HT1080 (cell line): Measurements from ENCODE around the gene GNB5. TPM values are rescaled to one million over a fixed set of nuclear protein-coding genes. Genes with fewer than 3 reads are reported as not detected.
"Not testable (repeated sequence)": the region's sequence is repeated elsewhere in the genome, so short reads cannot be mapped to it uniquely, and the experiment has no call there.

Source experiments
- DNase-seq: peaks from one replicate; pipeline ENCODE4 v3.0.0-alpha.2; 2015; ENCODE audit warnings: low read depth
- total RNA-seq: library from RNA; depleted of rRNA; stranded (reverse); fragments of >200 nt; shearing (Covaris generic); gene quantifications from 2 replicates; pipeline ENCODE4 v1.2.3, GENCODE V29; 2014

The GNB5 gene
- total RNA-seq, 1 experiment from 2014 or later = 46.3 TPM

DNA sequence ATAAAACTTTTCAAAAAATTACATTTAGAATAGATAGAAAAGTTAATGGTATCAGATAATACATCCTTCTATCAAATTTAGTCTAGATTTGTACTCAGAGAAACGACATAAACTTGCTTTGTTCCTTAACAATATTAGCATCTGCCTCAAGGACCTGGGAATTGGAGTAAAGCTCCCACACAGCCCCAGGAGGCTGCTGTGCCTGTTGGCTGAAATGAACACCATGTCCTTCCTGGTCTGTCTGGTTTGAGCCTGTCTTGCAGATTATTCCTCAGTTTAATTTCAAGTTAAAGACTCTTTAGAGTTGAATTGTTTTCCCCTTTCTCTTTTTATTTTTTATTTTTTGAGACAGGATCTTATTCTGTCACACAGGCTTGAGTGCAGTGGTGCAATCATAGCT lies 19.4 kb downstream of the GNB5 start:
- DNase-seq = no peak

DNA sequence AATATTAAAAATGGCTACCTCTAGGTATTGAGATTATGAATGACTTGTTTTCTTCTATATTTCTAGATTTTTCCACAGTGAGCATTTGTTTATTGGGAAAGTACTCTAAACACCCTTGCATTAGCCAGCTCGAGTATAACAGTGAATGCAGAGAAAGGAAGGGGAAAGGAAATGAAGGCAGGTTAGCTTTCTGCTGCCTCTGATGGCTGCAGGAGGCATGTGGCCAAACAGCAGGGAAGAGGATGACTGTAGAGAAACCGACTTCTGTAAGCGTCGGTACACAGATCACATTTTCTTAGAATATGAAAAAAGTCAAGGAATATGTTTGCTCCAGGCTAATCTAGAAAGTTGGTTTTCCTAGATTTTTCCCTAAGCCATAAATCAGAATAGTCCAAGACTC lies 19.8 kb downstream of the GNB5 start:
- DNase-seq = no peak

- DNase-seq = not testable (repeated sequence)
Measured at GRCh38 chr15:52170199-52170598, 21.0 kb downstream of the GNB5 start.

DNA sequence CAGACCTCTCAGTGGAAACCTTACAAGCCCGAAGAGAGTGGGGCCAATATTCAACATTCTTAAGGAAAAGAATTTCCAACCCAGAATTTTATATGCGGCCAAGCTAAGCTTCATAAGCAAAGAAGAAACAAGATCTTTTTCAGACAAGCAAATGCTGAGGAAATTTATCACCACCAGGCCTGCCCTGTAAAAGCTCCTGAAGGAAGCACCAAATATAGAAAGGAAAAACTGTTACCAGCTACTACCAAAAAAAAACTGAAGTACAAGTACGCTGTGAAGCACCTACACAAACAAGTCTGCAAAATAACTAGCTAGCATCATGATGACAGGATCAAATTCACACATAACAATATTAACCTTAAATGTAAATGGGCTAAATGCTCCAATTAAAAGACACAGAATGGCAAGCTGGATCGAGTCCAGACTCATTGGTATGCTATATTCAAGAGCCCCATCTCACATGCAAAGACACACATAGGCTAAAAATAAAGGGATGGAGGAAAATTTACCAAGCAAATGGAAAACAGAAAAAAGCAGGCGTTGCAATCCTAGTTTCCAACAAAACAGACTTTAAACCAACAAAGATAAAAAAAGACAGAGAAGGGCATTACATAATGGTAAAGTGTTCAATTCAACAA lies 25.6 kb downstream of the GNB5 start:
- not testable (repeated sequence) for DNase-seq

- no peak for DNase-seq
Measured at GRCh38 chr15:52164631-52165265, 26.4 kb downstream of the GNB5 start.

- no peak for DNase-seq
Measured at GRCh38 chr15:52163321-52164190, 27.6 kb downstream of the GNB5 start.

DNA sequence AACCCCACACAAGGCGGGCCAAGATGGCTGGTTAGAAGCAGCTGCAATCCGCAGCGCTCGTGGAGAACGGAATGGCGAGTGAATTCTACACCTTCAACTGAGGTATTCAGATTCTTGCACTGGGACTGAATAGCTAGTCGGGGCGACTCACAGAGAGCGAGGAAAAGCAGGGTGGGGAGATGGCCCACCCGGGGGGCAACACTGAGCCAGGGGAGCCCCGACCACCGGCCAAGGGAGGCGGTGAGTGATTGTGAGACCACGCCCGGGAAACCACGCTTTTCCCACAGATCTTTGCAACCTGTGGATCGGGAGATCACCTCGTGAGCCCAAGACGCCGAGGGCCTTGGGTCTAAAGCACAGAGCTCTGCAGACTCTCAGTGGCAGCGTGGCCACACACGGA lies 28.3 kb downstream of the GNB5 start:
- no peak for DNase-seq

DNA sequence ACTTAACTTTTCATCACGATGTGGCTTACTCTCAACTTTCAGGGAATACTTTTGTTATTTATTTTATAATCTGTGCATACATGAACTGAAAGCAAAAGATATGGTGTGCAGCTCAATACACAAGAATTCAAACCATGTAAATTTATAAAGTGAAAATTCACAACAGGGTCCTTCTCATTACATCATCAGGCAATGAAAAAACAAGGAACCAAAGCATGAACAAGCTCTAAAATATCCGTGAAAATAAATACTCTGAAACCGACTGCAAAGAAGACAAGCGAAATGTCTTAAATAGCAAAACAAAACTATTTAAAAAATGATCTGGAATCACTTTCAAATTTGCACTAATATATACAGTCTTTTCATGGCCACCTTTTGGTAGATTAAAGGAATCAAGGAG lies 28.9 kb downstream of the GNB5 start:
- DNase-seq = no peak

DNA sequence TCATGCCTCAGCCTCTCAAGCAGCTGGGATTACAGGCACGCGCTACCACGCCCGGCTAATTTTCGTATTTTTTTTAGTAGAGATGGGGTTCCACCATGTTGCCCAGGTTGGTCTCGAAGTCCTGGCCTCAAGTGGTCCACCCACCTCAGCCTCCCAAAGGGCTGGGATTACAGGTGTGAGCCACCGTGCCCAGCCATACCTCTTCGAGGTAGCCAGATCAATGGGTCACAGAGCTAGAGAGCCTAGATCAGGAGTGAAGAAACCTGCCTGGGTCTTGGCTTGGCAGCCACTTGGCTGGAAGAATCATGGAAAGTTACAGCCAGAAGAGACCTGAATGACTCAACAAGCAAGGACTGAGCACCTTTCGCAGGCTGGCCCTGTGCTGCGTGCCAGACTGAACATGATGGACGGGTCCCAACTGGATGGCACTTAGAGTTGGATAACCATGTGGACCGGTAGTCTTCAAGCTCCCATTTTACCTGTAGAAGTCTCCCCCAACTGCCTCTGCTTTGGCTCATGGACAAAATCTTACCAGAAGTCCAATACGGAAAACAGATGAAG lies 29.7 kb downstream of the GNB5 start:
- no peak for DNase-seq

- no peak for DNase-seq
Measured at GRCh38 chr15:52159645-52160044, 31.5 kb downstream of the GNB5 start.

GRCh38 chr15:52158084-52158765 lies 33.0 kb downstream of the GNB5 start:
- no peak for DNase-seq

- no peak for DNase-seq
Measured at GRCh38 chr15:52155878-52156277, 35.3 kb downstream of the GNB5 start.

- DNase-seq = no peak
Measured at GRCh38 chr15:52154896-52155865, 36.0 kb downstream of the GNB5 start.

DNA sequence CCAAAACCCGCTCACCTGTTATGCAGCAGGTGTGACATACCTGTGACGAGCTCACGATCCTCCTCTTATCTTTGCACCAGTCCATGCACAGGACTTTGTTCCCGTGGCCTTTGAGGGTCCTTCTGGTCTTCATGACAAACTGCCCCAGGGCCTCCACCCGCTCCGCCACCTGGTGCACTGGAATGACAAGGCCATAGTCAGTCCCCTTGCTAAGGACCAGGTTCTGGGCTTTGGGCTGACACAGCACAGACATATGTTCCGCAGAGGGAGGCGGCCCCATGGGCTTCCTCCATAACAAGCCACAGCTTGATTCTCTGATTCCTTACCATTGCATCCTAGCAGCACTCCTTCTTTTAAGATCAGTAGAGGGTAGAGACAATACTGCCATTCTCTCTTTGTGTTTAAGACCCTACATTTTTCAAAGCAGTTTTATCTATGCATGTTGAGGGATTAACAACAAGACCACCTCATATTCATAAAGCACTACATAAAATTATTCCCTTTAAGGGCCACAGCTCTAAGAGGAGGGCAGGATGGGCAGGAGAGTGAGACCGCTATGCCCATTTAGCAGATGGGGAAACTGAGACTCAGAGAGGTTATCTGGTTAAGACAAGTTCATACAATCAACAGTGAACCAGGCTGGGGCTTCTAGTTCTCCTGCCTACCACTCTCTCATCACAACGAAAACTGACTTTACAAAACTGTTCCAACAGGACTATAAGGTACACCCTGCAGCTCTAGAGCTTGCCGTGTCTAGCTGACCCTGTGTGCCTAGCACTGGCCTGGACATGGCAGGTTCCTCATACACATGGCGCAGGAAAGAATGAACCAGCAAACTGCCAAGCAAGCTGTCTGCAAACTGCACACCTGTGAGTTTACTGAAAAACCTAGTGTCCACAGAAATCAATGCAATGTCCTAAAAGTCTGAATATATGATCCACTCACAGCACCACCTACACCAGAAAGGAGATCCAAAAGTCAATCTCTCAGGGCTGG lies 37.0 kb downstream of the GNB5 start:
- no peak for DNase-seq

GRCh38 chr15:52151353-52151752 lies 39.8 kb downstream of the GNB5 start:
- no peak for DNase-seq

GRCh38 chr15:52150871-52151270 lies 40.3 kb downstream of the GNB5 start:
- DNase-seq = no peak

DNA sequence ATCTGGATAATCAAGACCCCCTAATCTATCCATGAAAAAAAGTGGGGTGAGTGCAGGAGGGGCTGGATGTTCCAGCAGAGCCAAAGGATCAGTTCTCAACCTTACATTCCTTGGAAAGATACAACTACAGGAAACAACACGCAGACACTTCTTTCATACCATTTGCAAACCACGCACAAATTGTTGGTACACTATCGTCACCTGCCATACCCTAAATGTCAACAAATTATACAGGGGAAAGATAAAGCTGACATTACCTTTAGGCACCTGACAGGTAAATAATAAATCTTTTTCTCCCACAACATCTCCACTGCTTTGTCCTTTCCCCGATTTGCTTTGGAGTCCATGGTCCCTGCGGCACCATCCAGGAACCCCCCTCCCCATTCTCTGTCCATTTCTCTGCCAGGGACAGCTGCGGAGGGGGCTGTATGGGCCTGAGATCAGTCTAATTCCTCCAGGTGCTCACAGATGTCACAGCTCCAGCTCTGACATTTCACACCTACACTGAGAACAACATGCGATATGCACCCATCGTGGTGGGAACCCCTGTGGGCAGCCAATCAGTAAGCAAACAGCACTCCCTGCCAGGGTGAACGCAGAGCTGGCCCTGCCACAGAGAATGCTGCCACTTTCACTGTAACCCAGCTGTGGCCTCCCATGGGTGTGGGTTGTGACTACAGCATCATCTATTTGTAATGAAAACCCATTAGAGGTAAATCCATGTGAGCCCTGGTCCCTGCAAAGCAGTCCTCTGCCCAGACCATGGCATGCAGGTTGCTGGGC lies 41.0 kb downstream of the GNB5 start:
- DNase-seq = no peak

GRCh38 chr15:52148403-52148802 lies 42.8 kb downstream of the GNB5 start:
- DNase-seq = no peak
